Immature natural killer cell (primary cell): ENCODE measurements around the gene TTC27. TPM values are rescaled to one million over a fixed set of nuclear protein-coding genes. Genes with fewer than 3 reads are reported as not detected.
A peak's percentile ranks its signal among the peaks of the same experiment; 100 is the strongest.
"Not testable (repeated sequence)": the region's sequence is repeated elsewhere in the genome, so short reads cannot be mapped to it uniquely, and the experiment has no call there.

Experiments used
- DNase-seq, 3 donors: peaks; one replicate each; pipeline ENCODE4 v3.0.0; 2022; ENCODE audit warnings: mixed read lengths in 1 of 3
- H3K27ac Mint-ChIP-seq, 6 donors: one replicate each; pipeline ENCODE4 v1.8.0; 2020; ENCODE audit warnings: mixed read lengths in 6 of 6, mild to moderate bottlenecking in 5 of 6, inconsistent platforms in 4 of 6, moderate library complexity in 3 of 6
- H3K27me3 Mint-ChIP-seq, 3 donors: one replicate each; pipeline ENCODE4 v1.8.0; 2020 to 2021; ENCODE audit warnings: low read depth in 3 of 3, mild to moderate bottlenecking in 3 of 3, mixed read lengths in 3 of 3, moderate library complexity in 3 of 3, inconsistent platforms in 1 of 3
- H3K36me3 Mint-ChIP-seq, 3 donors: one replicate each; pipeline ENCODE4 v1.8.0; 2020; ENCODE audit warnings: mixed read lengths in 3 of 3, inconsistent platforms in 2 of 3, mild to moderate bottlenecking in 2 of 3
- H3K4me1 Mint-ChIP-seq, 2 donors: one replicate each; pipeline ENCODE4 v1.8.0; 2020; ENCODE audit warnings: inconsistent platforms in 2 of 2, mild to moderate bottlenecking in 2 of 2, mixed read lengths in 2 of 2, moderate library complexity in 1 of 2
- H3K4me3 Mint-ChIP-seq, 5 donors: one replicate each; pipeline ENCODE4 v1.8.0; 2020; ENCODE audit warnings: mild to moderate bottlenecking in 5 of 5, mixed read lengths in 5 of 5, inconsistent platforms in 3 of 5, moderate library complexity in 3 of 5
- H3K9me3 Mint-ChIP-seq, 6 donors: one replicate each; pipeline ENCODE4 v1.8.0; 2020; ENCODE audit warnings: mild to moderate bottlenecking in 6 of 6, mixed read lengths in 6 of 6, inconsistent platforms in 4 of 6, moderate library complexity in 3 of 6
- polyA plus RNA-seq, 3 donors: library from polyadenylated mRNA; unstranded; fragments of 300-500 nt; fragmentation: Illumina TruSeq; gene quantifications; one replicate each; pipeline ENCODE4 v1.2.3, GENCODE V29; 2021

The TTC27 gene
- polyA plus RNA-seq, 3 donors from 2014 or later = 6.3 to 14.4 (median 10.4) TPM

- H3K4me1 Mint-ChIP-seq = peaks cover 0 to 4% of the 10 kb centered on the region in 2 donors
- no peak overlapping the region for H3K27ac Mint-ChIP-seq
- H3K36me3 Mint-ChIP-seq = peaks cover 28 to 42% (median 35%) of the 10 kb centered on the region in 3 donors
- H3K4me3 Mint-ChIP-seq = no peak overlapping the region
- DNase-seq = no peak
- H3K9me3 Mint-ChIP-seq = no peaks in the 10 kb centered on the region
- no peaks in the 10 kb centered on the region for H3K27me3 Mint-ChIP-seq
Measured at GRCh38 chr2:32739664-32740063, 111.8 kb downstream of the TTC27 start.

- Mint-ChIP-seq H3K4me1 (peaks cover 0 to 4% of the 10 kb centered on the region in 2 donors), H3K36me3 (peaks cover 29 to 40% (median 36%) of the 10 kb centered on the region in 3 donors), H3K9me3 (no peaks in the 10 kb centered on the region), H3K27me3 (no peaks in the 10 kb centered on the region), H3K27ac (no peak overlapping the region), H3K4me3 (no peak overlapping the region)
- no peak for DNase-seq
Measured at GRCh38 chr2:32741575-32741974, 113.7 kb downstream of the TTC27 start.

GRCh38 chr2:32742376-32742775, 114.5 kb downstream of the TTC27 start:
- no peak overlapping the region for H3K27ac Mint-ChIP-seq
- no peaks in the 10 kb centered on the region for H3K27me3 Mint-ChIP-seq
- H3K9me3 Mint-ChIP-seq = no peaks in the 10 kb centered on the region
- peaks cover 0 to 4% of the 10 kb centered on the region in 2 donors for H3K4me1 Mint-ChIP-seq
- no peak for DNase-seq
- H3K36me3 Mint-ChIP-seq = peaks cover 21 to 32% (median 32%) of the 10 kb centered on the region in 3 donors
- no peak overlapping the region for H3K4me3 Mint-ChIP-seq

- no peak overlapping the region for H3K4me3 Mint-ChIP-seq
- no peak overlapping the region for H3K27ac Mint-ChIP-seq
- DNase-seq = no peak
- H3K27me3 Mint-ChIP-seq = peaks cover 0 to under 1% (median 0%) of the 10 kb centered on the region in 3 donors
- peaks cover 21 to 28% (median 25%) of the 10 kb centered on the region in 3 donors for H3K36me3 Mint-ChIP-seq
- H3K4me1 Mint-ChIP-seq = peaks cover 0 to 4% of the 10 kb centered on the region in 2 donors
- H3K9me3 Mint-ChIP-seq = no peaks in the 10 kb centered on the region
Measured at GRCh38 chr2:32743480-32744236, 115.8 kb downstream of the TTC27 start.

GRCh38 chr2:32745191-32745590, 117.3 kb downstream of the TTC27 start:
- peaks cover 0 to 2% (median 0%) of the 10 kb centered on the region in 3 donors for H3K27me3 Mint-ChIP-seq
- no peak overlapping the region for H3K27ac Mint-ChIP-seq
- no peaks in the 10 kb centered on the region for H3K9me3 Mint-ChIP-seq
- H3K4me3 Mint-ChIP-seq = no peak overlapping the region
- DNase-seq = no peak
- H3K4me1 Mint-ChIP-seq = peaks cover 0 to 4% of the 10 kb centered on the region in 2 donors
- peaks cover 23 to 37% (median 30%) of the 10 kb centered on the region in 3 donors for H3K36me3 Mint-ChIP-seq

GRCh38 chr2:32745675-32746074, 117.8 kb downstream of the TTC27 start:
- Mint-ChIP-seq H3K9me3 (no peaks in the 10 kb centered on the region), H3K4me3 (no peak overlapping the region), H3K27ac (no peak overlapping the region), H3K36me3 (peaks cover 23 to 37% (median 30%) of the 10 kb centered on the region in 3 donors), H3K27me3 (peaks cover 0 to 2% (median 0%) of the 10 kb centered on the region in 3 donors), H3K4me1 (peaks cover 0 to 4% of the 10 kb centered on the region in 2 donors)
- no peak for DNase-seq

DNA sequence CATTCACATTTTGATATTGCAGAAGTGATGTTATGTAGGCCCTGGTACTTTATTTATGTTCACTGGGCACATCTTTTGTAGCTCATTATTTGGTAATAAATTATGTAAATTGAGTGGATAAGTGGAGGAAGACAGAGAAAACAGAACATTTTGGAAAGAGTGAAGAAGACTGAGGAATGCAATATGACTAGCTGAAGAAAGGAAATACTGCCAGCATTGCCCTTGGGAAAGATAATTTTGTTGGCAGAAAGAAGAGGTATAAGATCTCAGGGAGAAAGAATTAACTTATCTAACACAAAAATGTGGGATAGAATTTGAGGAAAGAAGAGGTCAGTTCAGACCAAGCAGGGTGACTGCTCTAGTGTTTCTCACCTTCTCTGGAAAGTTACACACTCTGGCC, 118.8 kb downstream of the TTC27 start:
- Mint-ChIP-seq H3K27me3 (peaks cover 0 to 2% (median 0%) of the 10 kb centered on the region in 3 donors), H3K4me3 (no peak overlapping the region), H3K9me3 (no peaks in the 10 kb centered on the region), H3K27ac (no peak overlapping the region), H3K36me3 (peaks cover 17 to 38% (median 26%) of the 10 kb centered on the region in 3 donors), H3K4me1 (peaks cover 0 to 4% of the 10 kb centered on the region in 2 donors)
- no peak for DNase-seq

GRCh38 chr2:32748158-32748557, 120.3 kb downstream of the TTC27 start:
- Mint-ChIP-seq H3K27me3 (peaks cover 0 to 2% (median 0%) of the 10 kb centered on the region in 3 donors), H3K36me3 (peaks cover 17 to 37% (median 25%) of the 10 kb centered on the region in 3 donors), H3K4me3 (no peak overlapping the region), H3K9me3 (no peaks in the 10 kb centered on the region), H3K27ac (no peak overlapping the region), H3K4me1 (no peaks in the 10 kb centered on the region)
- no peak for DNase-seq

- Mint-ChIP-seq H3K36me3 (peaks cover 9 to 26% (median 13%) of the 10 kb centered on the region in 3 donors), H3K9me3 (no peaks in the 10 kb centered on the region), H3K27me3 (peaks cover 0 to 2% (median 0%) of the 10 kb centered on the region in 3 donors), H3K4me3 (no peak overlapping the region), H3K27ac (no peak overlapping the region), H3K4me1 (peaks cover 3 to 4% of the 10 kb centered on the region in 2 donors)
- no peak for DNase-seq
Measured at GRCh38 chr2:32750880-32751279, 123.0 kb downstream of the TTC27 start.

DNA sequence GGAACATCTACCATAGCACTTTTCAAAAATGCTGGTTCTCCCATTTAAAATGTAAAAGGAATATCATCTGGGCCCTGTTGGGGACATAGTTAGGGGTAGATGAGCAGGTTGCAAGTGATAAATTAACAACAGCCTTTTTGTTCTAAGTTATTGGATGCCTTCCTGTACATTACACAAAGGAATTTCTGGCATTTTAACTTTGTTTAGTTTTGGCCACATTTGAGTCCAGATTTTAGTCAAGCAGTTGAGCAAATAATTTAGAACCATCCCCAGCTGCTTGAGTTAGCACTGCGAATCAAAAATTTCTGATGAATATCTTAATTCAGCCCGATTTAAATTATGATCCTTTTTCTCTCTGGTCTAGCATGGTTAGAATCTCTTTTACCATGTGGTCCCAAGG, 124.4 kb downstream of the TTC27 start:
- peak overlapping the region in 1 of 6 donors; percentile 41 for H3K27ac Mint-ChIP-seq
- DNase-seq = no peak
- peaks cover 0 to 2% (median 0%) of the 10 kb centered on the region in 3 donors for H3K27me3 Mint-ChIP-seq
- peaks cover 3 to 26% (median 13%) of the 10 kb centered on the region in 3 donors for H3K36me3 Mint-ChIP-seq
- no peak overlapping the region for H3K4me3 Mint-ChIP-seq
- no peaks in the 10 kb centered on the region for H3K9me3 Mint-ChIP-seq
- peaks cover 14 to 15% of the 10 kb centered on the region in 2 donors for H3K4me1 Mint-ChIP-seq

GRCh38 chr2:32752952-32753351, 125.1 kb downstream of the TTC27 start:
- Mint-ChIP-seq H3K4me1 (peaks cover 14 to 15% of the 10 kb centered on the region in 2 donors), H3K36me3 (peaks cover 3 to 22% (median 10%) of the 10 kb centered on the region in 3 donors), H3K27ac (peak overlapping the region in 1 of 6 donors; percentile 63), H3K4me3 (no peak overlapping the region), H3K27me3 (peaks cover 0 to 2% (median 0%) of the 10 kb centered on the region in 3 donors), H3K9me3 (no peaks in the 10 kb centered on the region)
- no peak for DNase-seq

GRCh38 chr2:32754676-32755075, 126.8 kb downstream of the TTC27 start:
- peaks cover 14 to 15% of the 10 kb centered on the region in 2 donors for H3K4me1 Mint-ChIP-seq
- not testable (repeated sequence) for H3K27ac Mint-ChIP-seq, H3K27me3 Mint-ChIP-seq, H3K4me3 Mint-ChIP-seq, H3K9me3 Mint-ChIP-seq, DNase-seq
- peaks cover 5 to 17% (median 7%) of the 10 kb centered on the region in 3 donors for H3K36me3 Mint-ChIP-seq

GRCh38 chr2:32755666-32756065, 127.8 kb downstream of the TTC27 start:
- no peak for DNase-seq
- H3K27ac Mint-ChIP-seq = peak overlapping the region; percentile 89 to 94 (median 92)
- H3K36me3 Mint-ChIP-seq = peaks cover 7 to 21% (median 7%) of the 10 kb centered on the region in 3 donors
- no peaks in the 10 kb centered on the region for H3K9me3 Mint-ChIP-seq
- peaks cover 14 to 15% of the 10 kb centered on the region in 2 donors for H3K4me1 Mint-ChIP-seq
- H3K27me3 Mint-ChIP-seq = no peaks in the 10 kb centered on the region
- H3K4me3 Mint-ChIP-seq = peak overlapping the region; percentile 83 to 94 (median 88)

DNA sequence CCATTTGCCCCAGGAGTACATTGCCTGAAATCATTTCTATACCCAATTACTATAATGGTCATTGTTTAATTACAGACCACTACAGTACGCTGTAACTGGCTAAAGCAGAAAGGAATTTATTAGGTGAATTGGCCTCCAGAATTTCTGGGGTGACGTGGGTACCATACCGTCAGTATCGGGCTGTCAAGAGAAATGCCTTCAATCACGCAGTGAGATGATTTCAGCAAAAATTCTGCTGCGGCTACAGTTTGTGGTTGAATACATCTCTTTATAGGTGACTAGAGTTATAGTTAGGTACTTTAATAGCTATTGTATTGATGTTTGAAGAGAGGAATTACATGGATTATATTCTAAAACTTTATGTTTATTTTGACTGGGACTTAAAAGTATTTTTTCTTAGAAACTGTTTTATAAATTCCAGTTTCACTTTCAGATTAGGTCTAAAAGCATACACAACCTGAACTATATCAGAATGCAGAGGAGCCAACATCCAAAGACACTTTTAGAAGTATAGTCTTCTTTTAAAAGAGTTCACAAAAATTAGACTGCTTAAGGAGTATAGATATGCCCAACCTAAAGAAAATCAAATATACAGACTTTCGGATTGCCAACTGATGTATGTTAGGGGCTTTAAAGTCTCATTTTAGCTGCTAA, 128.4 kb downstream of the TTC27 start:
- peak overlapping the region; percentile 83 to 94 (median 88) for H3K4me3 Mint-ChIP-seq
- H3K4me1 Mint-ChIP-seq = peaks cover 14 to 15% of the 10 kb centered on the region in 2 donors
- H3K27ac Mint-ChIP-seq = peak overlapping the region; percentile 89 to 94 (median 92)
- DNase-seq = peak; percentile 10 to 28 (median 15)
- H3K27me3 Mint-ChIP-seq = no peaks in the 10 kb centered on the region
- H3K9me3 Mint-ChIP-seq = no peaks in the 10 kb centered on the region
- H3K36me3 Mint-ChIP-seq = peaks cover 11 to 23% (median 12%) of the 10 kb centered on the region in 3 donors
